Endothelial cell of umbilical vein (primary cell): ENCODE data around the gene ATG5. TPM values are rescaled to one million over a fixed set of nuclear protein-coding genes. Genes with fewer than 3 reads are reported as not detected.

Source experiments
- BruUV-seq: library from RNA; stranded (reverse); fragments of 400-500 nt; replicated peaks from 2 replicates; lab custom pipeline; 2021; lab: Mats Ljungman, UMichigan
- CTCF ChIA-PET: fragments of 300-600, 350-600 bp; sonication (Branson Sonifier 250); formaldehyde crosslinking; loops from one replicate; lab custom pipeline; 2021; ENCODE audit warnings: antibody characterized with exemption, inconsistent platforms; lab: Charles Lee
- POLR2A ChIA-PET: fragments of 300-600, 350-600 bp; sonication (Branson Sonifier 250); formaldehyde crosslinking; loops from one replicate; lab custom pipeline; 2021; ENCODE audit warnings: antibody characterized with exemption, inconsistent platforms; lab: Charles Lee
- DNase-seq: peaks from one replicate; pipeline ENCODE4 v3.0.0-alpha.2; 2011; ENCODE audit warnings: low read depth, low spot score
- FAIRE-seq: peaks from 2 replicates; lab custom pipeline; 2011; peaks lifted over from hg19 to GRCh38; lab: Jason Lieb, UNC
- H2AFZ ChIP-seq: 2 replicates; pipeline ENCODE4 v1.6.0; 2012; ENCODE audit warnings: low read depth, low read length, control low read depth, inconsistent platforms
- H3K27ac ChIP-seq: 2 replicates; pipeline ENCODE4 v1.5.1; 2011; ENCODE audit warnings: low read depth, mild to moderate bottlenecking, control low read depth, low read length, moderate library complexity; ENCODE audit not compliant: insufficient read depth
- H3K27me3 ChIP-seq, 2 experiments: 2 replicates each; pipeline versions ENCODE4 v1.6.0 to v1.6.1; 2011; ENCODE audit warnings: low read length in 2 of 2, mixed read lengths in 1 of 2; ENCODE audit not compliant: control insufficient read depth in 2 of 2, insufficient read depth in 2 of 2
- H3K36me3 ChIP-seq, 2 experiments: 2 replicates in 1 of 2; 3 replicates in 1 of 2; pipeline ENCODE4 v1.5.1; 2011; ENCODE audit warnings: low read length in 2 of 2, mild to moderate bottlenecking in 1 of 2, moderate library complexity in 1 of 2; ENCODE audit not compliant: control insufficient read depth in 2 of 2, insufficient read depth in 2 of 2; ENCODE audit errors: extremely low read depth in 1 of 2
- H3K4me1 ChIP-seq: 3 replicates; pipeline ENCODE4 v1.5.1; 2011; ENCODE audit warnings: mild to moderate bottlenecking, low read length; ENCODE audit not compliant: control insufficient read depth, insufficient read depth; ENCODE audit errors: extremely low read depth
- H3K4me2 ChIP-seq: 2 replicates; pipeline ENCODE4 v1.6.1; 2011; ENCODE audit warnings: low read length, control low read depth, mixed read lengths; ENCODE audit not compliant: insufficient read depth
- H3K4me3 ChIP-seq, 3 experiments: fragments of 200-600 bp in 1 of 3; sonication (generic), shearing (Covaris generic) in 1 of 3; replicated peaks in 1 of 3; 2 replicates each; pipeline ENCODE4 v1.5.1; 2011 to 2016; ENCODE audit warnings: control low read depth in 3 of 3, low read length in 3 of 3, mild to moderate bottlenecking in 2 of 3, inconsistent platforms in 1 of 3, low read depth in 1 of 3, moderate library complexity in 1 of 3; ENCODE audit not compliant: insufficient read depth in 1 of 3
- H3K79me2 ChIP-seq: 2 replicates; pipeline ENCODE4 v1.6.0; 2012; ENCODE audit warnings: low read length, inconsistent platforms; ENCODE audit not compliant: control insufficient read depth, insufficient read depth
- H3K9ac ChIP-seq: replicated peaks from 2 replicates; pipeline ENCODE3; 2011; ENCODE audit warnings: low read length, control low read depth; ENCODE audit not compliant: insufficient read depth; ENCODE audit errors: extremely low read depth
- H3K9me1 ChIP-seq: replicated peaks from 3 replicates; pipeline ENCODE4 v1.6.0; 2011; ENCODE audit warnings: mild to moderate bottlenecking, low read length; ENCODE audit not compliant: control insufficient read depth, insufficient read depth; ENCODE audit errors: extremely low read depth
- H3K9me3 ChIP-seq: replicated peaks from 2 replicates; pipeline ENCODE4 v1.5.1; 2012; ENCODE audit warnings: low read length, inconsistent platforms; ENCODE audit not compliant: control insufficient read depth, insufficient read depth
- H4K20me1 ChIP-seq: replicated peaks from 2 replicates; pipeline ENCODE3; 2011; ENCODE audit warnings: mild to moderate bottlenecking, low read length; ENCODE audit not compliant: control insufficient read depth, insufficient read depth; ENCODE audit errors: extremely low read depth
- CTCF ChIP-seq, 2 donors: IDR thresholded peaks; 1 replicate in 1 of 2; 2 replicates in 1 of 2; pipeline ENCODE4 v1.5.1; 2011; ENCODE audit warnings: low read length in 2 of 2, mild to moderate bottlenecking in 2 of 2, moderate library complexity in 2 of 2, control low read depth in 1 of 2, inconsistent platforms in 1 of 2, low read depth in 1 of 2; ENCODE audit not compliant: insufficient read depth in 1 of 2; ENCODE audit errors: extremely low read depth in 1 of 2
- EZH2 ChIP-seq: IDR thresholded peaks from 2 replicates; pipeline ENCODE4 v1.6.1; 2012; ENCODE audit warnings: borderline replicate concordance, low read depth, mild to moderate bottlenecking, moderate library complexity, low read length, inconsistent platforms; ENCODE audit not compliant: severe bottlenecking
- FOS ChIP-seq: IDR thresholded peaks from 2 replicates; pipeline ENCODE4 v1.6.1; 2011; ENCODE audit warnings: mild to moderate bottlenecking, low read length, moderate library complexity, borderline replicate concordance; ENCODE audit not compliant: insufficient read depth
- GATA2 ChIP-seq: IDR thresholded peaks from 2 replicates; pipeline ENCODE4 v1.7.0; 2011; ENCODE audit warnings: low read depth, mild to moderate bottlenecking, moderate library complexity, mixed read lengths, low read length; ENCODE audit not compliant: insufficient read length, insufficient read depth
- JUN ChIP-seq: IDR thresholded peaks from 2 replicates; pipeline ENCODE4 v1.6.1; 2011; ENCODE audit warnings: borderline replicate concordance, low read depth; ENCODE audit not compliant: insufficient read length, insufficient read depth
- MAX ChIP-seq: IDR thresholded peaks from 2 replicates; pipeline ENCODE4 v1.6.1; 2011; ENCODE audit not compliant: insufficient read depth, insufficient read length
- MYC ChIP-seq: IDR thresholded peaks from one replicate; pipeline ENCODE4 v1.6.1; 2011; ENCODE audit warnings: mild to moderate bottlenecking, low read depth, low read length
- POLR2A ChIP-seq: IDR thresholded peaks from 2 replicates; pipeline ENCODE4 v1.6.1; 2012; ENCODE audit warnings: low read depth, mild to moderate bottlenecking, control low read depth, low read length
- POLR2AphosphoS5 ChIP-seq: IDR thresholded peaks from 2 replicates; pipeline ENCODE4 v1.6.1; 2012; ENCODE audit warnings: low read depth, mild to moderate bottlenecking, control low read depth, low read length, moderate library complexity; ENCODE audit not compliant: insufficient read depth
- dilution Hi-C: fragments of 300-500 bp; cut with MboI; formaldehyde crosslinking; loops from one replicate; pipeline ENCODE4 v1.15.0; 2019; ENCODE audit warnings: low sequenced_read_pairs; ENCODE audit not compliant: extremely low pct_ligation_motif_present
- intact Hi-C: fragments of 100-400 bp; cut with micrococcal nuclease; formaldehyde crosslinking; loops from one replicate; pipeline ENCODE4 v1.10.0; 2022
- polyA plus RNA-seq, 4 experiments: library from polyadenylated mRNA; depleted of rRNA in 3 of 4; stranded (reverse) in 3 of 4; unstranded in 1 of 4; fragments of >200 nt; gene quantifications; 2 replicates each; pipeline versions ENCODE4 v1.2.1 to v1.2.3, GENCODE V29; 2011 to 2012; ENCODE audit warnings: missing spikeins in 1 of 4
- total RNA-seq: library from RNA; stranded (reverse); gene quantifications from 2 replicates; pipeline ENCODE4 v1.2.3, GENCODE V29; 2021

Gene ATG5
- total and polyA plus RNA-seq, 2 donors (not counting 3 experiments of a cell fraction or from before 2014, with no cell fraction given) = 14.1 to 32.8 TPM

GRCh38 chr6:106165885-106166485 is 159.6 kb downstream of the ATG5 start:
- Histone ChIP-seq H3K4me3 (no peak overlapping the region), H3K36me3 (no peaks in the 10 kb centered on the region), H3K27ac (no peak overlapping the region), H3K9me1 (no peaks in the 10 kb centered on the region), H3K27me3 (no peaks in the 10 kb centered on the region), H3K9ac (no peak overlapping the region), H3K79me2 (no peaks in the 10 kb centered on the region), H4K20me1 (no peaks in the 10 kb centered on the region), H3K9me3 (no peaks in the 10 kb centered on the region), H3K4me2 (no peak overlapping the region), H3K4me1 (no peaks in the 10 kb centered on the region), H2AFZ (no peak overlapping the region)
- intact Hi-C loops = no loop called here
- dilution Hi-C loops = no loop called here
- ChIA-PET CTCF (no interaction called here), POLR2A (no interaction called here)
- DNase-seq (no peak), FAIRE-seq (no peak)
- TF ChIP-seq POLR2A (no peak), POLR2AphosphoS5 (no peak), MAX (no peak), EZH2 (no peak), GATA2 (no peak), JUN (no peak), CTCF (IDR thresholded peaks at IDR 0.05; ENCODE audit: extremely low read depth in 1 of 2, insufficient read depth in 1 of 2, low read depth in 1 of 2, low read length in 2 of 2) (no peak), FOS (no peak), MYC (no peak)
- BruUV-seq = no TSS peak
